ENCODE data around the gene DISC1. TPM values are rescaled to one million over a fixed set of nuclear protein-coding genes. Genes with fewer than 3 reads are reported as not detected.

DISC1 gene
- total and polyA plus RNA-seq, 11 donors: 0.76 to 12.8 (median 4.3) TPM

DNA sequence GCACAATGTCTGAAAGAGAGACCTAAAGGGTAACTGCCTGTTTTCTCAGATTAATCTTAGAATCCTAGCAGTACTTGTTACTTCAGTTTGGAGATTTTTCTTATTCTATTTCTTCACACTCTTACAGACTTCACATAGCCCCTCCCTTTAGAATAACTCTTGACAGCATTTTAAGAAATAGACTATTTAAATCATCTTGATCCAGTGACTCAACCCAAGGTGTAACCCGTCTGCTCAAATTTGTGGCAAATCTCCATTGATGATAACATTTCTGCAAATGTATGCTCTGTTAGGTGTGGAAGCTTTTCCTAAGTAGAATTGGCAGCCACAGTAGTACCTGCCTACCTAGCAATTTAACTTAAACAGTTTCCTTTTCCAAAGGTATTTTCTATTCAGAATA, 391.2 kb downstream of the DISC1 start:
- Histone ChIP-seq H3K27ac (no peak overlapping the region), H3K4me1 (peaks cover 0 to 26% (median 12%) of the 10 kb centered on the region in 12 donors), H3K9me3 (no peaks in the 10 kb centered on the region), H3K27me3 (no peaks in the 10 kb centered on the region), H3K36me3 (no peaks in the 10 kb centered on the region), H3K4me3 (no peak overlapping the region)
- TF ChIP-seq POLR2A (IDR thresholded peaks at IDR 0.05): no peak
- TF ChIP-seq, protein P1, sequence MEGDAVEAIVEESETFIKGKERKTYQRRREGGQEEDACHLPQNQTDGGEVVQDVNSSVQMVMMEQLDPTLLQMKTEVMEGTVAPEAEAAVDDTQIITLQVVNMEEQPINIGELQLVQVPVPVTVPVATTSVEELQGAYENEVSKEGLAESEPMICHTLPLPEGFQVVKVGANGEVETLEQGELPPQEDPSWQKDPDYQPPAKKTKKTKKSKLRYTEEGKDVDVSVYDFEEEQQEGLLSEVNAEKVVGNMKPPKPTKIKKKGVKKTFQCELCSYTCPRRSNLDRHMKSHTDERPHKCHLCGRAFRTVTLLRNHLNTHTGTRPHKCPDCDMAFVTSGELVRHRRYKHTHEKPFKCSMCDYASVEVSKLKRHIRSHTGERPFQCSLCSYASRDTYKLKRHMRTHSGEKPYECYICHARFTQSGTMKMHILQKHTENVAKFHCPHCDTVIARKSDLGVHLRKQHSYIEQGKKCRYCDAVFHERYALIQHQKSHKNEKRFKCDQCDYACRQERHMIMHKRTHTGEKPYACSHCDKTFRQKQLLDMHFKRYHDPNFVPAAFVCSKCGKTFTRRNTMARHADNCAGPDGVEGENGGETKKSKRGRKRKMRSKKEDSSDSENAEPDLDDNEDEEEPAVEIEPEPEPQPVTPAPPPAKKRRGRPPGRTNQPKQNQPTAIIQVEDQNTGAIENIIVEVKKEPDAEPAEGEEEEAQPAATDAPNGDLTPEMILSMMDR (IDR thresholded peaks at IDR 0.05): no peak
- WGBS, 4 donors: 82 to 98% (median 96%) methylated on average over 1 of the region's 1 CpG
- ATAC-seq (no peak), DNase-seq (no peak)
- intact Hi-C loops (cut with DNase I): loop anchor here in 2 of 10 donors (10.0 kb wide), 2 partner anchors 153 to 607 kb away; no protein-coding TSS in a partner anchor

DNA sequence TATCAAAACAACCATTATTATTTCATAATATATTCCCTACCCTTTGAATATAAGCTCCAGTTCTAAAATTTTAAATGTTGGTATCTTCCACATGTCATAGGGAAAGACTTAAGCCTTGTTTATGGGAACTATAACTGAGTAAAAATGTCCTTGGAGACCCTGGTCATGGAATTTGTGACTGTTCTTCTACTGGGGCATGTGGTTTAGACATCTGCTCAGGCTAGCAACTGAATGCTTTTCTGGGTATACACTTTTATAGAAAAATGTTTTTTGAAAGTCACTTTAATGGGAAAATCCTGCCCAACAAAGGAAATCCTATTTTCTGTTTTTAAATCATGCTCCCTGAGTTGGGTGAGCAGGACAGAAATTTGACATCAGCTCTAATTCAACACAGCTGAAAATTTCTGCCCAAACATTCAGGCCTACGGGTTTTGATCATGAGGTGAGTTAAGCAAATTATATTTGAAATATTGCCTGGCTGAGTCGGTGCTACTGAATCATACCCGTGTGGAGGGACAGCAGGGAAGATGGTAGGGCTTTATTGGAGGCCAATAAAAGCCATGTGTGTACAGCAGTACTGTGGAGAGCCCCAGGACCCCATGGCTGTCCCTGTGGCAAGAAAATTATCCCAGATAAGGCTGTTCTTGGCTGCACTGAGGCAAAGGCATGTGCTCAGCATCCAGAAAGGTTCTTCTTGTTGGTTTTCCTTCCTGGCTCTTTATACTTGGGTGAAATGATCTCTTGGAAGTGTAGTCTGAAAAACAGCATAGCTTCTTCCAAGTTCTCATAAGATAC, 391.8 kb downstream of the DISC1 start:
- H3K4me1 ChIP-seq: peaks cover 0 to 19% (median 7%) of the 10 kb centered on the region in 12 donors
- no peak overlapping the region for H3K4me3 ChIP-seq
- no peak for TF ChIP-seq POLR2A (IDR thresholded peaks at IDR 0.05)
- TF ChIP-seq, protein P1 (IDR thresholded peaks at IDR 0.05): no peak
- intact Hi-C loops (cut with DNase I): loop anchor here in 2 of 10 donors (10.0 kb wide), 2 partner anchors 154 to 606 kb away; no protein-coding TSS in a partner anchor
- H3K27ac ChIP-seq: peak overlapping the region in 1 of 12 donors; percentile 35
- 86 to 95% (median 92%) methylated on average over 3 of the region's 3 CpGs for WGBS, 4 donors
- no peaks in the 10 kb centered on the region for H3K27me3 ChIP-seq
- DNase-seq: no peak
- H3K36me3 ChIP-seq: no peaks in the 10 kb centered on the region
- no peak for ATAC-seq
- H3K9me3 ChIP-seq: no peaks in the 10 kb centered on the region

DNA sequence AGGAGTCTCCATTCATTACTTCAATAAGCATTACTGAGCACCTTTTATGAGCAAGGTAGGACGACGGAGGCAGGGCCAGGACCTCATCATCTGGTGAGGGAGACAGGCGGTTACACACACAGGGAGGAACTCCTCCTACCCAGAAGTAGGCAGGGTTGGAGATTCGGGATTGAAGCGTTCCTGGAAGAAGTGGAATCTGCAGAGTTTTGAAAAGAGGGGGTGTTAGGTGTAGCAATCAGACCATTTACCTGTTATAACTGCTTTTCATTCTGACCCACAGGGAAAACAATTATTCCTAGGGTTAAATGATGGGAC, 392.4 kb downstream of the DISC1 start:
- Histone ChIP-seq H3K27me3 (no peaks in the 10 kb centered on the region), H3K27ac (no peak overlapping the region), H3K9me3 (no peaks in the 10 kb centered on the region), H3K4me3 (no peak overlapping the region), H3K36me3 (no peaks in the 10 kb centered on the region), H3K4me1 (peaks cover 0 to 14% (median 1%) of the 10 kb centered on the region in 12 donors)
- ATAC-seq: no peak
- DNase-seq: no peak
- intact Hi-C loops (cut with DNase I): loop anchor here in 2 of 10 donors (10.0 kb wide), 2 partner anchors 154 to 606 kb away; no protein-coding TSS in a partner anchor
- 84 to 99% (median 92%) methylated on average over 5 of the region's 5 CpGs for WGBS, 4 donors
- TF ChIP-seq, protein P1 (IDR thresholded peaks at IDR 0.05): no peak
- no peak for TF ChIP-seq POLR2A (IDR thresholded peaks at IDR 0.05)

DNA sequence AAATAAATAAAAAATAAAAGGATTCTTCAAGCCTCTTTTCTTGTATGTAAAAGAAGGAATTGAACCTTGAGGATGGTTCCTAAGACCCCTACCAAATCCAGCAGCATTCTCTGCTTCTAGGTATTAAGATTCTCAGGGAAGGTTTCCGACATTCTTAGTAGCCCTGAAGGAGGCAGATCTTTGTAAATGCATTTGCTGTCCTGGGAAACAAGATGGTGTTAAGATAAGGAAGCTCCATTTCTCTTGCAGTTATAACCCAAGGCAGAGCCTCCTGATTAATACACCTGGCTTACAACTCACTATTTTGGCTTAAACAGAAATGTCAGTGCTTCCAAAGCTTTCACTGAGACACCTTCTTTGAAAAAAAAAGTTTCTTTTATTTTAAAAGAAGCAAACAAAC, 393.8 kb downstream of the DISC1 start:
- no peak for TF ChIP-seq POLR2A (IDR thresholded peaks at IDR 0.05)
- TF ChIP-seq, protein P1 (IDR thresholded peaks at IDR 0.05): no peak
- no peak for ATAC-seq
- intact Hi-C loops (cut with DNase I): no loop called here
- Histone ChIP-seq H3K27me3 (no peaks in the 10 kb centered on the region), H3K4me1 (no peaks in the 10 kb centered on the region), H3K9me3 (no peaks in the 10 kb centered on the region), H3K4me3 (no peak overlapping the region), H3K36me3 (no peaks in the 10 kb centered on the region), H3K27ac (no peak overlapping the region)
- 50 to 100% (median 98%) methylated on average over 1 of the region's 1 CpG for WGBS, 4 donors
- no peak for DNase-seq
